ENCODE data around the gene ZDHHC14. TPM values are rescaled to one million over a fixed set of nuclear protein-coding genes. Genes with fewer than 3 reads are reported as not detected.

ZDHHC14 gene
- total RNA-seq, 1 experiment from 2014 or later: 1.7 TPM

GRCh38 chr6:157487110-157487773, 106.3 kb downstream of the ZDHHC14 start:
- Histone ChIP-seq H3K56ac (ENCODE audit: insufficient read length, low read depth, low read length) (no peak overlapping the region), H2BK20ac (ENCODE audit: low read depth, low read length, poor library complexity, severe bottlenecking) (no peak overlapping the region), H2BK5ac (ENCODE audit: insufficient read length, low read length) (no peak overlapping the region), H3K4me2 (ENCODE audit: insufficient read depth, insufficient read length, low read length) (no peak overlapping the region), H3K27ac (ENCODE audit: insufficient read length, low read depth, low read length) (no peak overlapping the region), H2BK15ac (ENCODE audit: low read depth, low read length) (no peak overlapping the region), H3K79me2 (ENCODE audit: insufficient read depth, low read length) (no peaks in the 10 kb centered on the region), H3K23me2 (ENCODE audit: insufficient read length, low read depth, low read length, poor library complexity, severe bottlenecking) (no peaks in the 10 kb centered on the region), H3T11ph (ENCODE audit: low read length) (no peak overlapping the region), H3K9ac (ENCODE audit: extremely low read depth, insufficient read length, low read length) (no peak overlapping the region), H3K18ac (ENCODE audit: insufficient read length, low read depth, low read length) (no peak overlapping the region), H3K79me1 (ENCODE audit: insufficient read depth, low read depth, low read length, poor library complexity, severe bottlenecking) (no peaks in the 10 kb centered on the region), H2AFZ (ENCODE audit: low read length) (no peak overlapping the region), H3K14ac (ENCODE audit: insufficient read depth, low read length) (no peak overlapping the region), H3K4ac (ENCODE audit: low read depth, low read length) (no peak overlapping the region), H3K9me3 (ENCODE audit: control insufficient read depth, low read depth, low read length) (no peaks in the 10 kb centered on the region), H4K20me1 (ENCODE audit: control insufficient read depth, insufficient read depth, insufficient read length) (no peaks in the 10 kb centered on the region), H2AK5ac (ENCODE audit: insufficient read length, low read length) (no peak overlapping the region), H2BK120ac (ENCODE audit: low read depth, low read length, poor library complexity, severe bottlenecking) (no peak overlapping the region), H4K91ac (ENCODE audit: insufficient read length, low read depth, low read length) (no peak overlapping the region), H3K27me3 (ENCODE audit: insufficient read depth, low read length) (no peaks in the 10 kb centered on the region), H3K4me1 (ENCODE audit: insufficient read depth, low read length) (peaks cover 5% of the 10 kb centered on the region), H2BK12ac (ENCODE audit: insufficient read length, low read depth, low read length) (no peak overlapping the region), H4K8ac (replicated peaks; ENCODE audit: insufficient read length, low read depth, low read length) (no peak overlapping the region), H4K5ac (ENCODE audit: insufficient read length, low read depth, low read length) (no peak overlapping the region), H3K23ac (ENCODE audit: insufficient read length, low read depth, low read length) (no peak overlapping the region)
- H3K36me3 Mint-ChIP-seq (ENCODE audit: insufficient read depth in 1 of 3, low read depth in 3 of 3): no peaks in the 10 kb centered on the region
- H3K27ac Mint-ChIP-seq: no peak overlapping the region
- TF ChIP-seq, protein P1, sequence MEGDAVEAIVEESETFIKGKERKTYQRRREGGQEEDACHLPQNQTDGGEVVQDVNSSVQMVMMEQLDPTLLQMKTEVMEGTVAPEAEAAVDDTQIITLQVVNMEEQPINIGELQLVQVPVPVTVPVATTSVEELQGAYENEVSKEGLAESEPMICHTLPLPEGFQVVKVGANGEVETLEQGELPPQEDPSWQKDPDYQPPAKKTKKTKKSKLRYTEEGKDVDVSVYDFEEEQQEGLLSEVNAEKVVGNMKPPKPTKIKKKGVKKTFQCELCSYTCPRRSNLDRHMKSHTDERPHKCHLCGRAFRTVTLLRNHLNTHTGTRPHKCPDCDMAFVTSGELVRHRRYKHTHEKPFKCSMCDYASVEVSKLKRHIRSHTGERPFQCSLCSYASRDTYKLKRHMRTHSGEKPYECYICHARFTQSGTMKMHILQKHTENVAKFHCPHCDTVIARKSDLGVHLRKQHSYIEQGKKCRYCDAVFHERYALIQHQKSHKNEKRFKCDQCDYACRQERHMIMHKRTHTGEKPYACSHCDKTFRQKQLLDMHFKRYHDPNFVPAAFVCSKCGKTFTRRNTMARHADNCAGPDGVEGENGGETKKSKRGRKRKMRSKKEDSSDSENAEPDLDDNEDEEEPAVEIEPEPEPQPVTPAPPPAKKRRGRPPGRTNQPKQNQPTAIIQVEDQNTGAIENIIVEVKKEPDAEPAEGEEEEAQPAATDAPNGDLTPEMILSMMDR (conservative IDR thresholded peaks at IDR 0.05): no peak
- H3K4me1 Mint-ChIP-seq: peaks cover 14 to 21% of the 10 kb centered on the region in 2 experiments
- H3K4me3 Mint-ChIP-seq: no peak overlapping the region
- peaks cover 3% of the 10 kb centered on the region in 2 experiments; a peak in 3 of 5 replicates for H3K9me3 Mint-ChIP-seq
- H3K27me3 Mint-ChIP-seq (ENCODE audit: low read depth): no peaks in the 10 kb centered on the region; the same call in 1 of the 2 replicates
- no CpG with 5 or more reads among the region's 8 CpGs for WGBS (ENCODE audit: extremely low coverage, insufficient read length, low lambda C conversion rate)
- DNase-seq: no peak

Data from H9 (cell line).